GM18526 (cell line): Measurements from ENCODE around the gene MAL.

Experiments
- POLR2A ChIP-seq: IDR thresholded peaks from 3 replicates; pipeline ENCODE4 v1.6.1; 2011; ENCODE audit not compliant: insufficient read length; ENCODE audit errors: extremely low read depth

Gene MAL

DNA sequence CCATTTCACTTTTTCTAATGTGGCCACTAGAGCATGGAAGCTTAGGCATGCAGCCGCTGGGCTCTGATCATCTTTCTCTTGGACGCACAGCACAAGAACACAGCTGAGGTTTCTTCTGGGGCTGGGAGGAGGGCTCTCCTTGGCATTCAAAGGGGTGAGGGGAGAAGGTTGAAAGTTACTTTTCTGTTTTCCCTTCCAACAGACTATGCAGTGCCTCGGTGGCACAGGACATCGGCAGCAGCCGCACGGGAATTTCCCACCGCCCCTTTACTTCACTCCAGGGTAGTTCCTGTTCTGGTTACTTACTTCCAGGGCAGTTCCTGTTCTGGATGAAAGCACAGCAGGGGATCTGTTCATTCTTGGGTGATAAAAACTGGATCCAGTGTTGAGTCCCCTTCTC, 18.9 kb upstream of the MAL start:
- no peak for TF ChIP-seq POLR2A

DNA sequence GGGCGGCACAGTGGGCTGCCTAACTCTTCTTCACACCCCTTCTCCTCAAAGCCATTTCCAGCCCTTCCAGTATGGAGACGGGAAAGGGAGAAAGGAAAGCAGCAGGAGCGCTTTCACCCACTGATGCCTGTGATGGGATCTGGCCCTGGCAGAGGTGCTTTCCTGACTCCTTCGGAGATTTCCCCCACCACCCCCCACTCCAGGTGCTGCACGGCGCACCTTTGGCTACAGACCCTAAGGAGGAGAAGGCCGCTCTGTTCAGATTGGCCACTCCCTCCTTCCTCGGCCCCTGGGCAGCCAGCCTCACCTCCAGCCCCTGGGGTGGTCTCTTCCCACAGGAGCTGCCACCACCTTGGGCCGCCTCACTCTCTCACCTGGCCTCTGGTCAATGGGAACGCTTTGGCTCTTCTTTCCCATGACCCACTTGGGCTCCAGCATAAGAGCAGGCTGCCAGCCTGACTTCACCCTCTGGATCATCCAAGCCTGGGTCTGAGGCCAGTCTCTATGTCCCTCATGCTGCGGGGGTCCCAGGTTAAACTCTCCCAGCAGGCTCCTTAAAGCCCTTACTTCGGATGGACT, 18.4 kb upstream of the MAL start:
- TF ChIP-seq POLR2A, result no peak

DNA sequence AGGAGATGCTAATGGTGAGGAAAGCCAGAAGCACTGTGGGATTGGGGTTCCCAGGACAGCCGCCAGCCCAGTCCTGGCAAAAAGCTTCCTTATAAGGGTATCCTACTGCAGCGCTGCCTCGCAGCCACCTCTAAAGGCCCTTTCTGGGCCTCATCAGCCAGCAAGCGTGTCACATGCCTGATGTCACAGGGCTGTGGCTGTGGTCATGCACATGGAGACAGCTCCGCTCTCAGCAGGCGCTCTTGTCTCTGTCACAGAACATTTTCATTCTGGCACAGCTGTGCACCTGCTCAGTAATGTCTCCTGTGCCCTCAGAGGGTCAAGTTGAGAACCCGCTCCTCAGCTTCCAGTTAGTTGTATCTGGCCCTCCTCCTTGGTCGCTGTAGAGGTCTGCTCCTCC, 17.7 kb upstream of the MAL start:
- TF ChIP-seq POLR2A, result no peak

DNA sequence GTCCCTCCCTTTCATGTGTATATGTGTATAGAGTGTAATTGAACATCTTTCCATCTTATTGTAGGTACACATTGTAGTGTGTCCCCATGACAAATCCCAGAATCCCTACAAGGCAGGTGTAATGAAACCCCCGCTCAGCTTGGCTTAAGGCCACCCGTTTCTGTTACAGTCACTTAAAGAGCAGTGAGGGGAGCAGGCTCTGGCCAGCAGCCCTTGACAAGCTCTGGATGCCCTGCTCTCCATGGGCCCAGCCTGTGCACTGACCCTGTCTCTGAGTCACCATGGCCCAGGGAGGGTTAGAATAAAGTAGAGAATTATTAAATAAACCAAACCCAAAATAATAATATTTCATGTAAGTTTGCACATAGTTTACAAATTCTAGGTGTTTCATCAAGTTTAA, 17.2 kb upstream of the MAL start:
- TF ChIP-seq POLR2A, result no peak

DNA sequence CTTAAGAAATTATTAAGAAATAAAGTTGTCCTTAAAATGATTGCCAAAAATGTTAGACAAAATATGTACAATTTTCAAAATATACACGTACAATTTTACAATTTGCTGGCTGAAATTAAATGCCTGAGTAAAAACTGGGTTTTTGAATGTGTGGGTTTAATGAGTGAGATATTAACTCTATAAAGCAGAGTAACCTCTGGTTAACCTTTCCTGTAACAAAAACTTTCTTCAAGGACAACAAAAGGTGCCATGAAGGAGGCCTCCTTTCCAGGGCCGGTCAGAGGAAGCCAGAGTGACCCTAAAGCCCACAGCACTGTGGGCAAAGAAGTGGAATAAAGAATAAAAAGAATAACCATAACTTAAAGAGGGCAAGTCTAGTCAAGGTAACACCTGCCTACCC, 16.5 kb upstream of the MAL start:
- no peak for TF ChIP-seq POLR2A

DNA sequence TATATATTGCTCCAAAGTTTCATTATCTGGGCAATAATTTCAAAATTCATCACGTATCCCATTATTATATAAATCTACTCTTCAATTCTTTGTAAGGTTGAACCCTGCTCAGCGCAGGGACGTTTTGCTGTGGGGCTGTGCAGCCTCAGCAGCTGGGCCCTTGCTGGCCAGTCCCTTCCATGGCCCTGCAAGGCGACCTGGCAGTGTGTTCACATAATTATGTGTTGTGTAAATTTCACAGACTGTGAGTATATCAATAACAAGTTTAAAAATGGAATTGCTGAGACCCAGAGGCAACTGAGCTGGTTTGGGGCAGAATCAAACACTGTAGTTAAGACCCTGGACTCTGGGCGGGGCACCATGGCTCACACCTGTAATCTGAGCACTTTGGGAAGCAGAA, 16.1 kb upstream of the MAL start:
- no peak for TF ChIP-seq POLR2A

DNA sequence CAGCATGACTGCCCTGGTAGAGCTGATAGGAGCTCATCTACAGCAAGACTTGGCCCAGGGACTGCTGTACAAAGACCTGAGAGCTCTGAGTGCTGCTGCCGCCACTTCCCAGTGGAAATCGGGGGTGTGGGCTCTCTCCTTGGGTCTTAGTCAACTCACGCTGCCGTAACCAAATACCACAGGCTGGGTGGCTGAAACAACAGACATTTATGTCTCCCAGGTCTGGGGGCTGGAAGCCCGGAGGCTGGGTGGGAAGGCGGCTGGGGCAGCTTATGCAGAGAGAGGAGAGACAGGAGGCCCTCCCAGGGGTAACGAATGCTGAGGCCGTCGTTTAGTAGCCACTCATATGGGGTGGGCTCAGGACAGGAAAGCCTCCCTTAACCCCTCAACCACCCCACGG, 15.4 kb upstream of the MAL start:
- no peak for TF ChIP-seq POLR2A

DNA sequence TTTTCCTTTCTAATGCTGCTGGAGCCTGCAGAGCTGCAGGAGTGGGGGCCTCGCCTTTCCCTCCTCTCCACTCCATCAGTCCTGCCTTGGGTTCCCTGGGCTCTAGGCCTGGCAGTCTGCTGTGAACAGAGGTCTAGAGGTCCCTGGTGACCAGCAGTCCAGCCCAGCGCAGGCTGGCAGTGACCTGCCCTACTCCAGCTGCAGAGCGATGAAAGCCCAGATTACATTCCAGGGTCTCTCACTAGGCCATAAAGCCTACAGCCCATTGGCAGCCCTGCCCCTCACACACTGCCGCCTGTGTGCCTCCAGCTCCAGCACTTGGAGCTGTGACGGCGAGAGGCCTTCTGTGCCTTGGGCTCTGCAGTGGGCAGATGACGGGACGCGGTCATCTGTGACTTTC, 14.8 kb upstream of the MAL start:
- no peak for TF ChIP-seq POLR2A

DNA sequence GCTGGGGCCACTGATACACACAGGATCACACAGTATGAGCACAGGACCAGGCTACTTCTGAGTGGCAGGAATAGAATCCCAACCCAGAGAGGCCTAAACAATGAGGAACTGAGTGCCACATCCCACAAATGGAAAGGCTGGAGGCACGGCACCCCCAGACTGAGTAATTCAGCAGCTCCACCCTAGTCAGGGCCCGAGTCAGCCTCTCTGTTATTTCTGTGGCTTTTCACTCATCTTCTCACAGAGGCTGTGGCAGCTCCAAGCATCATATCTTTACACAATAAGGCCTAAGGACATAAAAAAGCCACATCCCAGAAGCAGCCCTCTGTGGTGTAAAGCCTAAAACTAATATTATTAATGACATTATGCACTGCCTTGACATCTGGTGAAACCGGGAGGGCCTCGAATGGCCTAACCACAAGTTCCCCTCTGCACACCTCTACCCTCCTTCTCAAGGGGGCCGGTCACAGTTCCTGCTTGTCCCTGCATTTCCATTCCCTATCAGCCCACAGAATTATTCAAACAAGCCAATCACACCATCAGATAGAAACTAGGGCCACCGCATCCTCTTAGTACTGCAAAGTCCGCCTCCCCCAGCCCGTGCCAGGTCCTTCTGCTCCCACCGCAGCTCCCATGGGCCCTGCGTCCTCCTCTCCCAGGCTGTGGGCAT, 12.5 kb upstream of the MAL start:
- no peak for TF ChIP-seq POLR2A

DNA sequence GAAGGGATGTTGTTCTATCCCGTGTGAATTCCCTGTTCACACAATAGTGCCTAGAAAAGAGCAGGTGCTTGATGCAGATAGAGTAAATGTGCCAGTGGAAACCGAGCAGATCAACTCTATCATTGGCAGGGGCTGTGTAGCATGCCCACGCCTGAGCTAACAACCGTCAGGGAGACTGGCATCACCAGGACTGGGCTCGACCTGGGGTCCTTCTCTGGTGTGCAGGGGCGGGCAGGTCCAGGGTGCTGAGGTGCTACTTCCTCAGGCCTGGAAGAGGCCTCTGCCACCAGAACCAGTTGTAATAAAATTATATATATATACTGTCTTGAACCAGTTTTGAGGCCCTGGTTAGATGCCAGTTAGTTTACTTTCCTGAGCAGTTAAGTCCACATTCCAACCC, 11.8 kb upstream of the MAL start:
- TF ChIP-seq POLR2A, result no peak

DNA sequence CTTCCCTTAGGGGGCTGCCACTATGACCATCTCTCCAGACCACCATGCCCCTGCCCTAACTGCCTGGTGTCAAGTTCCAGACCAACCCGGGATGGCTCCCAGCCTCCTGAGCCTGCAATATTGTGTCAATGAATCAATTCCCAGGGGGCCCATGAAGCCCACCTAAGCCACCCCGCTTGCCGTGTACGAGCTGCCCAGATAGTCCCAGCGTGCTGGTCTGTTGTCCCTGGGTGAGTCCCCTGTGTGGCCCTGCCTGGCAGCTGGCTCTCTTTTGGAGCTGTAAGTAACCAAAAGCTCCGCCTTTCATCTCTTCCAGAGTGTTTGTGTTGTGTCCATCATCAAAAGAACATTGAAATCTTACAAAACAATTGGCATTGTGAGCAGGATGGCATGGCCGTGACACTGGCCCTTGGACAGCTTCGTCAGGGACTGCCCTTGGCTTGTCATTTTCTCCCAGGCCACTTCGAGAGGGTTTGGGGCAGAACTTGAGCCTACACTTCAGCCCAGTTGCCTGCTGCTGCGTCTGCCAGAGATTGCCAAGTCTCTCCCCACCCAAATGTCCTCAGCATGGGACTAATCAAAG, 11.3 kb upstream of the MAL start:
- no peak for TF ChIP-seq POLR2A

DNA sequence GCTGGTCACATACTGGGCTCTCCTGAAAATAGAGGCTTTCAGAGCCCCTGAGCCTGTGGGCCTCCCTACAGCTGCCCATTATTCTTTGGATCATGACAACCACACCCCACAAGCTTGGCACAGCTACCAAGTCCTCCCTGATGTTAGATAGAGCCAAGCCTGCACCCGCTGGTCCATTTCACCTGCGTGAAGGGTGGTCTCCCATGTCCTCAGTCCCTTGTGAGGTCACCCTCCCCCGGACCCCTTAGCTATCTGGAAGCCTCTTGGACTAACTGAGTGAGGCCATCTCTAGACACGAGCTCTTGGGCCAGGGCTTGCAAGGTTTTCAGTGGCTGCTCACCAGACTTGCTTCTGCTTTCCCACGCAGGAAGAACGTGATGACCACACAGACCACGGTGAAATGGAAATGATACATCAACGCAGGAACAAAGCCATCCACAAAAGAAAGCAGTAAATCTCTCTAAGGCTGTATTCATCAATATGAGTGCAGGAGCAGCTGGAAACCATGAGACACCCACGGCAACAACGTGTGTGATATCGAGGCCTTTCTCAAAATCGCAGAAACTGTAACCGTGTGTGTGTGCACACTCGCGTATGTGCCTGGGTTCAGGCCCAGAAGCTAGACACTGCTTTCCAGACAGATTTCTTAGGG, 10.1 kb upstream of the MAL start:
- TF ChIP-seq POLR2A, result no peak

DNA sequence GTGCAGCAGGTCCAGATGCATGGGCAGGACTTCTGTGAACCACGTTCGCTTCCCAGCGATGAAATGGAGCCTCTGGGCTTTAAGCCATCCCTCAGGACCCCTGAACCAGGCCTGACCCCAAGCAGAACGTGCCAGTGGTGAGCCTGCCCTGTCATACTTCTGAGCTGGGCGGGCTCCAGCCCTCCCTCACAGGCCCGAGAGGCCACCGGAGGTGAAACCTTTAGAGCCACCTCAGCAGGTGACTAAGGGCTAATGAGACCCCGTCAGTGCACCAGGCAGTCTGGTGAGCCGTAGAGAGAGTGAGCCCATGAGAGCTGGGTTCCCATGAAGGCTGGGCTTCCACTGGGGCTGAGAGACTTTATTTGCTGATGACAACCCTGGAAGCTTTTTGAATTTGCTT, 8.9 kb upstream of the MAL start:
- no peak for TF ChIP-seq POLR2A

DNA sequence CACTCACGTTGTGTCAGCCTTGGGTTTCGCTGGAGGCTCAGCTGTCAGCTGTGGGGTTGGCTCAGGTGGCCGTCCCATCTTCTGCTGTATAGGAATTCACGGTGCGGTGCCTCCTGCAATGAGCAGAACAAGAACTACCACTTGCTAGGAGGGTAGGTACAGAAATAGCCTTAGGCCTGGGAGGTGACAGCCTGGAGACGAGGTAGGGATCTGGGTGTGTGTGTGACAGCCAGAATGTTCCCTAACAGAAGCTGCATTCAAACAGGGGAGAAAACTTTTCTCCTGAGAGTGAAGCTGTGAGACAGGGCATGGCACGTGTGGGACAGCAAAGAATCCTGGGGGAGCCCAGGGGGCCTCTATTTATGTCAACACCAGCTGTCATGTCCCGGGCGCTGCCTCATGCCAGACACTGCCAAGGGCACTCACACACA, 8.4 kb upstream of the MAL start:
- TF ChIP-seq POLR2A, result no peak

DNA sequence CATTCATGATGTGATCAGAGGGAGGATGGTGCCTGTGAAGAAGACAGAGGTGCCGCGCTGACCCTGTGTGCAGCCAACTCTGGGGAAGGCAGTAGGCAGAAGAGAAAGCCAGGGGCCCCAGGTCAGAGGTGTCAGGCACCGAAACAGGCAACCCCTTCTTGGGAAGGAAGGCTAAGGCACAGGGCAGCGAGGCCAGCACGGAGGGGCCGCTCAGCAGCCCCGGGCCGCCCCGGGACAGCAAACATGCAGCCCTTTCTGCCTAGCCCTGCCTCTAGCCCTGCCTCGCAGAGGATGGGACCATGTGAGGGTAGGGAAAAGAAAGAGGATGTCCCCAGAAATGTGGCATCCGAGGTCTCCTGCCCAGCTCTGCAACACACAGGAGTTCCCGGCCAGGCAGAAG, 7.7 kb upstream of the MAL start:
- TF ChIP-seq POLR2A, result no peak

DNA sequence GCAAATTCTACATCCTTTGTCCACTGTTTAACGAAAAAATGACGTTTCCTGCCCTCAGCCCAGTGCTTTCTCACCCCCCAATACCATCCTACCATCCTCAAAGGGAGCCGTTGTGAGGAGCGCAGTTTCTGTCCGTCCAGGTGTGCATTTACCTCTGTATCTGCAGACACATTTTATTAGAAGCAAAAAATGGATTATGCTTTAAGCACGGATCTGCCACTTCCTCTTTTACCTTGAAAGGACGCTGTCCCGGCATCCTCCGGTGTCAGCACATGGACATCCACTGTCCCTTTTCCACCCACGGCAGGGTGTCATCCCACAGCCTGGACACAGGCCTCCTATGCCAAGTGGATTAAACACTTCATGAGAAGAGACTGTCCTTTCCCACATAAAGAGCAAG, 7.2 kb upstream of the MAL start:
- TF ChIP-seq POLR2A, result no peak
